ENCODE results near the gene CHID1. TPM values are rescaled to one million over a fixed set of nuclear protein-coding genes. Genes with fewer than 3 reads are reported as not detected.
A peak's percentile ranks its signal among the peaks of the same experiment; 100 is the strongest.

The CHID1 gene
- total RNA-seq, 2 experiments from 2014 or later: 38.2 to 39.2 TPM

DNA sequence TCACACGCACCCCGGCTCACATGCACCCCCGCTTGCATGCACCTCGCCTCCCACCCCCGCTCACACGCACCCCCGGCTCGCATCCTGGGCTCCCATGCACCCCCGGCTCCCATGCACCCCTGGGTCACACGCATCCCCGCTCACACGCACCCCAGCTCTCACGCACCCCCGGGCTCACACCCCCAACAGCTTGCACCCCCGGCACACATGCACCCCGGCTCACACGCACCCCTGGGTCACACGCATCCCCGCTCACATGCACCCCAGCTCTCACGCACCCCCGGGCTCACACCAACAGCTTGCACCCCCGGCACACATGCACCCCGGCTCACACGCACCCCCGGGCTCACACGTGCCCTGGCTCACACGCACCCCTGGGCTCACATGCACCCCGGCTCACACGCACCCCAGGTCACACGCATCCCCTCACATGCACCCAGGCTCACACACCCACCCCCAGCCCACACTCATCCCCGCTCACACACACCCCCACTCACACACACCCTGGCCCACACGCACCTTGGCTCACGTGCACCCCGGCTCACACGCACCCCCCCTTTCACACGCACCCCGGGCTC lies 51.8 kb downstream of the CHID1 start:
- no peak overlapping the region for H3K27ac Mint-ChIP-seq
- no peaks in the 10 kb centered on the region for H3K36me3 Mint-ChIP-seq (ENCODE audit: low read depth)
- DNase-seq: no peak
- H3K4me1 Mint-ChIP-seq: no peaks in the 10 kb centered on the region
- no peak overlapping the region for H3K4me3 Mint-ChIP-seq
- H3K27me3 Mint-ChIP-seq: no peaks in the 10 kb centered on the region
- ChIA-PET CTCF (interaction anchor here (2.6 kb wide), 1 partner anchor 11 kb away, joined by 10 read pairs; no protein-coding TSS in a partner anchor), POLR2A (no interaction called here)
- H3K9me3 Mint-ChIP-seq: no peaks in the 10 kb centered on the region

GRCh38 chr11:858053-858761 lies 52.4 kb downstream of the CHID1 start:
- POLR2A ChIA-PET: no interaction called here
- no peaks in the 10 kb centered on the region for H3K9me3 Mint-ChIP-seq

GRCh38 chr11:856397-856796 lies 54.2 kb downstream of the CHID1 start:
- Mint-ChIP-seq H3K4me3 (no peak overlapping the region), H3K4me1 (no peaks in the 10 kb centered on the region)

More at GRCh38 chr11:858053-858761, 52.4 kb downstream of the CHID1 start:
- no peaks in the 10 kb centered on the region for H3K4me1 Mint-ChIP-seq
- no peak overlapping the region for H3K4me3 Mint-ChIP-seq
- H3K27ac Mint-ChIP-seq: no peak overlapping the region
- no peaks in the 10 kb centered on the region for H3K36me3 Mint-ChIP-seq (ENCODE audit: low read depth)
- DNase-seq: no peak
- no peaks in the 10 kb centered on the region for H3K27me3 Mint-ChIP-seq
- CTCF ChIA-PET: interaction anchor here (2.6 kb wide), 1 partner anchor 10 kb away, joined by 10 read pairs; no protein-coding TSS in a partner anchor

DNA sequence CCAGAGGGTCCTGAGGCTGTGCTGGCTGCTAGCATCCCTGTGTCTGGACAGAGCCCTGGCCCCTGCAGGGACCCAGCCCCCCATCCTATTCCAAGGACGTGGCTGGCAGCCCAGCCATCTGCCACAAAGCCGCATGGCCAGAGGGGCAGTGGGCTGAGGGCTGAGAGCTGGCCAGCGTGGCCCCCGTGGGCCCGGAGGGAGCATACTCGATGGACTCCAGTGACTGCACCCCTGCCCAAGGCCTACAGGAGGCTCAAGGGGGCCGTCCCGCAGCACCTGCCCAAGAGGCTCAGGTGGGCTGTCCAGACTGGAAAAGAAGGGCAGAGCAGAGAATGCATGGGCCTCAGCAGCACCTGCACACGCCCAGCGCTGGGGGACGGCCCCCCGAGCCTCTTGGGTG lies 54.8 kb downstream of the CHID1 start:
- no peak for DNase-seq
- CTCF ChIA-PET: interaction anchor here (0.7 kb wide), 1 partner anchor 721 kb away, joined by 4 read pairs; no protein-coding TSS in a partner anchor
- POLR2A ChIA-PET: no interaction called here
- Mint-ChIP-seq H3K4me1 (no peaks in the 10 kb centered on the region), H3K27me3 (peaks cover 3% of the 10 kb centered on the region), H3K9me3 (no peaks in the 10 kb centered on the region), H3K4me3 (no peak overlapping the region), H3K36me3 (ENCODE audit: low read depth) (no peaks in the 10 kb centered on the region), H3K27ac (no peak overlapping the region)

More at GRCh38 chr11:856397-856796, 54.2 kb downstream of the CHID1 start:
- no peak for DNase-seq
- ChIA-PET POLR2A (no interaction called here), CTCF (interaction anchor here (2.6 kb wide), 1 partner anchor 8 kb away, joined by 10 read pairs; no protein-coding TSS in a partner anchor)
- H3K27me3 Mint-ChIP-seq: peaks cover under 1% of the 10 kb centered on the region
- no peaks in the 10 kb centered on the region for H3K9me3 Mint-ChIP-seq
- H3K36me3 Mint-ChIP-seq (ENCODE audit: low read depth): no peaks in the 10 kb centered on the region
- no peak overlapping the region for H3K27ac Mint-ChIP-seq

GRCh38 chr11:855330-855674 lies 55.3 kb downstream of the CHID1 start:
- no peak overlapping the region for H3K27ac Mint-ChIP-seq
- H3K9me3 Mint-ChIP-seq: no peaks in the 10 kb centered on the region
- ChIA-PET POLR2A (no interaction called here), CTCF (interaction anchor here (0.7 kb wide), 1 partner anchor 721 kb away, joined by 4 read pairs; no protein-coding TSS in a partner anchor)
- no peak for DNase-seq
- H3K36me3 Mint-ChIP-seq (ENCODE audit: low read depth): no peaks in the 10 kb centered on the region
- no peaks in the 10 kb centered on the region for H3K4me1 Mint-ChIP-seq
- H3K4me3 Mint-ChIP-seq: no peak overlapping the region
- peaks cover 3% of the 10 kb centered on the region for H3K27me3 Mint-ChIP-seq

GRCh38 chr11:854601-855329 lies 55.8 kb downstream of the CHID1 start:
- no peaks in the 10 kb centered on the region for H3K36me3 Mint-ChIP-seq (ENCODE audit: low read depth)
- ChIA-PET POLR2A (interaction anchor here (1.0 kb wide), 1 partner anchor 12 kb away, joined by 3 read pairs; the partner anchor contains the start of gene TSPAN4), CTCF (no interaction called here)
- H3K27me3 Mint-ChIP-seq: peaks cover 3% of the 10 kb centered on the region
- DNase-seq: no peak
- no peaks in the 10 kb centered on the region for H3K9me3 Mint-ChIP-seq
- no peak overlapping the region for H3K4me3 Mint-ChIP-seq
- H3K4me1 Mint-ChIP-seq: no peaks in the 10 kb centered on the region
- no peak overlapping the region for H3K27ac Mint-ChIP-seq

- Mint-ChIP-seq H3K4me3 (no peak overlapping the region), H3K36me3 (ENCODE audit: low read depth) (no peaks in the 10 kb centered on the region), H3K27ac (no peak overlapping the region), H3K9me3 (no peaks in the 10 kb centered on the region), H3K27me3 (peaks cover 6% of the 10 kb centered on the region), H3K4me1 (peaks cover 1% of the 10 kb centered on the region)
- no peak for DNase-seq
- ChIA-PET CTCF (no interaction called here), POLR2A (interaction anchor here (1.0 kb wide), 1 partner anchor 11 kb away, joined by 3 read pairs; the partner anchor contains the start of gene TSPAN4)
These were observed 56.7 kb downstream of the CHID1 start for GRCh38 chr11:853682-854448.

- H3K9me3 Mint-ChIP-seq: no peaks in the 10 kb centered on the region
- POLR2A ChIA-PET: no interaction called here
These were observed 57.8 kb downstream of the CHID1 start for GRCh38 chr11:852762-853161.

DNA sequence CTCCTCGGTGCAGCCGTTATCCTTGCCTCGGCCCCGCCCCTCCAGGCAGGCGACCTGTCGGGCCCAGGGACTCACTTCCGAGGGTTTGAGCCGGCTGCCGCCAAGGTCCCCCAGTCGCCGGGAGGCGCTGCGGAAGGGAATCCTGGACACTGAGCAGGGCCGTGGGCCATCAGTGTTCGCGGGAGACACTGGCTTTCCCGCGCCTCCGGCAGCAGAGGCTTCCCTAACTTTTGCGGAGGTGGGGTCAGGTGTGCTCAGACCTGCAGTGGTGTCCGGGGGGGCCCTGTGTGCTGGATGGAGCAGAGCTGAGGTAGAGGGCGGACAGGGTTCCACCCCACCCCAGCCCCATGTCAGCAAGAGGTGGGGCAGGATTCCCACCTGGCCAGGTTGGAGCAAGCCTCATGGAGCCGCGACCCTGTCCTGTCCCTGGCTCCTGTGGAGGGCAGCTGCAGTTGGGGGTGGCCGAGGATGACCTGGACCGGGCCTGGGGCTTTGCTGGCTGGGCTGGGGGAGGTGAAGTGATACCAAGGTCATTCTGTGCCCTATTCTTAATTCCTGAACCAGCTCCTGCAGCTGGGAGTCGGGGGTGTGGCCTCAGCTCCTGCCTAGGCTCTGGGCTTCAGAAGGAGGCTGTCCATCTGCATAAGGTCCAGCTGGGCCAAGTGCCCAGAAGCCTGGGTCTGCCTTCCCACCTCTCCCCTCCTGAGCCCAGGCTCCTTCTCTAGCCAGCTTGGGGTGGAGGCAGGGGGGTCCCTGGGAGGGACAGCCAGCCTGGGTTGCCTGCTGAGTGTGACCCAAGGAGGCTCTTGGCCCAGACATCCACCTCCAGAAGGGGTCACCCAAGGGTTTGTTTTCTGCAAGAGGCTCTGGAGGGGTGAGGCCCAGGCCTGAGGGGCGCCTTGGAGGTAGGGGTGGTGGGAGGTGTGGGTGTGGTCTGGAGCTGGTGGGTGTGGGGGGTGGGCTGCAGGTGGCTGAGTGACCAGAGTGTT lies 59.5 kb downstream of the CHID1 start:
- no peak for DNase-seq
- peaks cover 7% of the 10 kb centered on the region for H3K4me1 Mint-ChIP-seq
- ChIA-PET CTCF (interaction anchor here (0.6 to 1.4 kb wide), 3 partner anchors 23 to 200 kb away, joined by 4 to 6 read pairs (median 4); no protein-coding TSS in a partner anchor), POLR2A (interaction anchor here (0.6 to 1.6 kb wide), 2 partner anchors 9 to 11 kb away, joined by 4 to 5 read pairs; partner anchors contain the start of genes POLR2L and TSPAN4)
- H3K4me3 Mint-ChIP-seq: no peak overlapping the region
- H3K27ac Mint-ChIP-seq: no peak overlapping the region
- H3K9me3 Mint-ChIP-seq: no peaks in the 10 kb centered on the region
- peaks cover 11% of the 10 kb centered on the region for H3K27me3 Mint-ChIP-seq
- no peaks in the 10 kb centered on the region for H3K36me3 Mint-ChIP-seq (ENCODE audit: low read depth)

More at GRCh38 chr11:852762-853161, 57.8 kb downstream of the CHID1 start:
- H3K4me3 Mint-ChIP-seq: no peak overlapping the region
- H3K27me3 Mint-ChIP-seq: peaks cover 11% of the 10 kb centered on the region
- no peak for DNase-seq
- no peak overlapping the region for H3K27ac Mint-ChIP-seq
- CTCF ChIA-PET: no interaction called here
- H3K36me3 Mint-ChIP-seq (ENCODE audit: low read depth): no peaks in the 10 kb centered on the region
- H3K4me1 Mint-ChIP-seq: peaks cover 7% of the 10 kb centered on the region

- Mint-ChIP-seq H3K36me3 (ENCODE audit: low read depth) (no peaks in the 10 kb centered on the region), H3K27ac (no peak overlapping the region), H3K4me1 (peaks cover 7% of the 10 kb centered on the region), H3K27me3 (peaks cover 11% of the 10 kb centered on the region), H3K9me3 (no peaks in the 10 kb centered on the region), H3K4me3 (peak overlapping the region; percentile 50)
- ChIA-PET POLR2A (interaction anchor here (1.6 kb wide), 1 partner anchor 8 kb away, joined by 5 read pairs; the partner anchor contains the start of genes POLR2L and TSPAN4), CTCF (interaction anchor here (1.4 kb wide), 1 partner anchor 201 kb away, joined by 6 read pairs; no protein-coding TSS in a partner anchor)
- no peak for DNase-seq
These were observed 60.4 kb downstream of the CHID1 start for GRCh38 chr11:849951-850774.

Measured in activated CD4-positive, alpha-beta memory T cell treated with anti-CD3 and anti-CD28 coated beads, Interleukin-2, amount 10 ng/mL, durations not matched to agents 7 days and 5 days (primary cell).